MCF 10A (cell line): ENCODE measurements around the gene TNK2. TPM values are rescaled to one million over a fixed set of nuclear protein-coding genes. Genes with fewer than 3 reads are reported as not detected.

ENCODE experiments used
- BruUV-seq: library from RNA; stranded (reverse); fragments of 400-500 nt; replicated peaks from 2 replicates; lab custom pipeline; 2021; lab: Mats Ljungman, UMichigan
- CTCF ChIA-PET: fragments of 300-600 bp; sonication (Branson Sonifier 250); formaldehyde crosslinking; extraction: SDS; loops from one replicate; lab custom pipeline; 2021; ENCODE audit warnings: antibody characterized with exemption, inconsistent platforms; lab: Yijun Ruan, JAX
- POLR2A ChIA-PET: fragments of 300-600, 350-650 bp; sonication (Branson Sonifier 250); formaldehyde crosslinking; extraction: SDS; loops from one replicate; lab custom pipeline; 2020; ENCODE audit warnings: antibody characterized with exemption, inconsistent platforms; lab: Yijun Ruan, JAX
- DNase-seq: peaks from one replicate; pipeline ENCODE4 v3.0.0-alpha.2; 2018; ENCODE audit not compliant: unreplicated experiment
- H3K27ac Mint-ChIP-seq: one replicate; pipeline ENCODE4 v1.8.0; 2022; ENCODE audit warnings: mild to moderate bottlenecking, low read depth, mixed read lengths; ENCODE audit not compliant: unreplicated experiment
- H3K27me3 Mint-ChIP-seq: one replicate; pipeline ENCODE4 v1.8.0; 2022; ENCODE audit warnings: mixed read lengths; ENCODE audit not compliant: insufficient read depth, unreplicated experiment
- H3K36me3 Mint-ChIP-seq: one replicate; pipeline ENCODE4 v1.8.0; 2022; ENCODE audit warnings: mild to moderate bottlenecking, moderate library complexity, mixed read lengths; ENCODE audit not compliant: insufficient read depth, unreplicated experiment
- H3K4me1 Mint-ChIP-seq: one replicate; pipeline ENCODE4 v1.8.0; 2022; ENCODE audit warnings: mixed read lengths; ENCODE audit not compliant: insufficient read depth, unreplicated experiment
- H3K4me3 Mint-ChIP-seq: one replicate; pipeline ENCODE4 v1.8.0; 2022; ENCODE audit warnings: mild to moderate bottlenecking, moderate library complexity, mixed read lengths; ENCODE audit not compliant: unreplicated experiment
- H3K9me3 Mint-ChIP-seq: one replicate; pipeline ENCODE4 v1.8.0; 2022; ENCODE audit warnings: mixed read lengths; ENCODE audit not compliant: unreplicated experiment
- intact Hi-C: fragments of 100-400 bp; cut with micrococcal nuclease; formaldehyde crosslinking; loops from 2 replicates; pipeline ENCODE4 v1.14.1; 2022
- total RNA-seq: library from RNA; stranded (reverse); gene quantifications from 2 replicates; pipeline ENCODE4 v1.2.3, GENCODE V29; 2022
- TF ChIP-seq, protein P1 (sequence below): fragments of 200-600 bp; IDR thresholded peaks from one replicate; pipeline ENCODE4 v1.8.0; 2022; ENCODE audit warnings: antibody characterized with exemption, mild to moderate bottlenecking; ENCODE audit not compliant: unreplicated experiment

TNK2 gene
- total RNA-seq, 1 experiment from 2014 or later = 75.8 TPM

DNA sequence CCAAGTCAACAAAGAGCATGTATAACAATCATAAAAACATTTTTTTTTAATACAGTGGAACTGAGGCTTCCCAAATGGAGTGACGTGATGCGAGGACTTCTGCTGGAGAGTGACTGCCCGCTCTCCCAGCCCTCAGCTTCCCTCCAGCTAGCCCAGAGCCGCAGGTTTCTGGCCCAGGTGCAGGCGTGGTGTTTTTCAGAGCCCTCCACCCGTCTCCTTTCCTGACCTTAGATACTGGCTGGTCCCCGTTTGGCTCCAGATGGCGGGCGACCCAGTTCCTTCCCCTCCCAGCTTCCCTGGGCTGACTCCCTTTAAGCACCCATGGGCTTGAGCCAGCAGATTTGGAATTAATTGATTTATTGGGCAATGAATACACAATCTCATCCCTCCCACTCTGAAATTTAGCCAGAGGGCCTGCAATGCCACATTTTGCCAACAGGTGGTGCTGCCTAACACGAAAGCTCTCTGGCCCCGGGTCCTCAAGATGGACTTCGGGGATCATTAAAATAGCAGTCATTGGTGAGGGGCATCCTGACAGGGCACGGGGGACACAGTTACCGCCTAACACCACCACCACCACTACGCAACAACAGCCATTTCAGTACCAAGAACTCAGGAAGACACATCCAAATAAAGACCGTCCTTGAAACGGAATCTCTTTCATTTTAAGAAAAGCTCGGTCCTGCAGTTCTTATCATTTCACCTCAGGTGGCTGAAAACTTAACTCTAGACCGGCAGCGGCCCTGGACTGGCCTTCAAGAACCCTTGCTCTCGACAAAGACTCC is 49.1 kb downstream of the TNK2 start:
- Mint-ChIP-seq H3K36me3 (peaks cover 5% of the 10 kb centered on the region), H3K27ac (no peak overlapping the region), H3K27me3 (no peaks in the 10 kb centered on the region), H3K9me3 (no peaks in the 10 kb centered on the region), H3K4me3 (no peak overlapping the region), H3K4me1 (peaks cover 14% of the 10 kb centered on the region)
- intact Hi-C loops = loop anchor here (1.0 to 5.0 kb wide), 4 partner anchors 35 to 658 kb away; partner anchors contain the start of gene SMCO1
- peak; percentile 75 for DNase-seq
- no TSS peak for BruUV-seq
- TF ChIP-seq, protein P1, sequence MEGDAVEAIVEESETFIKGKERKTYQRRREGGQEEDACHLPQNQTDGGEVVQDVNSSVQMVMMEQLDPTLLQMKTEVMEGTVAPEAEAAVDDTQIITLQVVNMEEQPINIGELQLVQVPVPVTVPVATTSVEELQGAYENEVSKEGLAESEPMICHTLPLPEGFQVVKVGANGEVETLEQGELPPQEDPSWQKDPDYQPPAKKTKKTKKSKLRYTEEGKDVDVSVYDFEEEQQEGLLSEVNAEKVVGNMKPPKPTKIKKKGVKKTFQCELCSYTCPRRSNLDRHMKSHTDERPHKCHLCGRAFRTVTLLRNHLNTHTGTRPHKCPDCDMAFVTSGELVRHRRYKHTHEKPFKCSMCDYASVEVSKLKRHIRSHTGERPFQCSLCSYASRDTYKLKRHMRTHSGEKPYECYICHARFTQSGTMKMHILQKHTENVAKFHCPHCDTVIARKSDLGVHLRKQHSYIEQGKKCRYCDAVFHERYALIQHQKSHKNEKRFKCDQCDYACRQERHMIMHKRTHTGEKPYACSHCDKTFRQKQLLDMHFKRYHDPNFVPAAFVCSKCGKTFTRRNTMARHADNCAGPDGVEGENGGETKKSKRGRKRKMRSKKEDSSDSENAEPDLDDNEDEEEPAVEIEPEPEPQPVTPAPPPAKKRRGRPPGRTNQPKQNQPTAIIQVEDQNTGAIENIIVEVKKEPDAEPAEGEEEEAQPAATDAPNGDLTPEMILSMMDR = peak; percentile 92
- CTCF ChIA-PET = interaction anchor here (0.6 to 5.9 kb wide), 23 partner anchors 9 to 751 kb away, joined by 3 to 87 read pairs (median 4); no protein-coding TSS in a partner anchor
- POLR2A ChIA-PET = interaction anchor here (0.6 to 2.4 kb wide), 5 partner anchors 8 to 63 kb away, joined by 3 to 18 read pairs (median 4); no protein-coding TSS in a partner anchor

DNA sequence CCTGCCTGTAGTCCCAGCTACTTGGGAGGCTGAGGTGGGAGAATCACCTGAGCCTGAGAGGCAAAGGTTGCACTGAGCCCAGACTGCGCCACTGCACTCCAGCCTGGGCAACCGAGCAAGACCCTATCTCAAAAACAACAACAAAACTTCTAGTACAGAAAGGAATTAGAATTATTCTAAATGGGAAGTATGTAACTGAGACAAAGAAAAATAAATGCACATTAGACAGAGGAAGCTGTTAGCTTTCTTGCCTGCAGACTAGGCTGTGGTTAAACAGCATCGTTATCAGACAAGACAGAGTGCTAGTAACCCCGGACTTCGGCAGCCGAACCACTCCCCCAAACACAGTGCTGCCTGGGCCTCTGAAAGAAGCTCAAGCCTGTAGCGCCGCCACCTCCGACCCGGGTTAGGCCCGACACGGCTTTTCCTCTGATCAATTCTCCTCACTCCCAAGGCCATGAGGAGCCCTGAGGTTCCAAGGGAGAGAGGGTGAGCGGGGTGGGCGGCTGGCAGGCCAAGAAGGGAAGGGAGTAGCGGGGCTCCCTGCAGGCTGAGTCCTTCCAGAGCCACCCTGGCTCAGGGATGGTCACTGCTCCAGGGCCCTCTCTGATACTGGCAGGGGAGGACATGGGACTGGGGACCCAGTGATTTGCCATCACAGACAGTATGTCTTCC is 51.8 kb downstream of the TNK2 start:
- intact Hi-C loops = loop anchor here (5.0 kb wide), 2 partner anchors 136 to 661 kb away; partner anchors contain the start of gene SMCO1
- ChIA-PET CTCF (interaction anchor here (0.6 to 2.1 kb wide), 10 partner anchors 20 to 69 kb away, joined by 3 to 13 read pairs (median 4); no protein-coding TSS in a partner anchor), POLR2A (no interaction called here)
- BruUV-seq = no TSS peak
- peaks cover 7% of the 10 kb centered on the region for H3K4me1 Mint-ChIP-seq
- TF ChIP-seq, protein P1 = no peak
- no peak overlapping the region for H3K27ac Mint-ChIP-seq
- no peak overlapping the region for H3K4me3 Mint-ChIP-seq
- DNase-seq = no peak
- no peaks in the 10 kb centered on the region for H3K27me3 Mint-ChIP-seq
- H3K9me3 Mint-ChIP-seq = no peaks in the 10 kb centered on the region
- H3K36me3 Mint-ChIP-seq = peaks cover 5% of the 10 kb centered on the region

DNA sequence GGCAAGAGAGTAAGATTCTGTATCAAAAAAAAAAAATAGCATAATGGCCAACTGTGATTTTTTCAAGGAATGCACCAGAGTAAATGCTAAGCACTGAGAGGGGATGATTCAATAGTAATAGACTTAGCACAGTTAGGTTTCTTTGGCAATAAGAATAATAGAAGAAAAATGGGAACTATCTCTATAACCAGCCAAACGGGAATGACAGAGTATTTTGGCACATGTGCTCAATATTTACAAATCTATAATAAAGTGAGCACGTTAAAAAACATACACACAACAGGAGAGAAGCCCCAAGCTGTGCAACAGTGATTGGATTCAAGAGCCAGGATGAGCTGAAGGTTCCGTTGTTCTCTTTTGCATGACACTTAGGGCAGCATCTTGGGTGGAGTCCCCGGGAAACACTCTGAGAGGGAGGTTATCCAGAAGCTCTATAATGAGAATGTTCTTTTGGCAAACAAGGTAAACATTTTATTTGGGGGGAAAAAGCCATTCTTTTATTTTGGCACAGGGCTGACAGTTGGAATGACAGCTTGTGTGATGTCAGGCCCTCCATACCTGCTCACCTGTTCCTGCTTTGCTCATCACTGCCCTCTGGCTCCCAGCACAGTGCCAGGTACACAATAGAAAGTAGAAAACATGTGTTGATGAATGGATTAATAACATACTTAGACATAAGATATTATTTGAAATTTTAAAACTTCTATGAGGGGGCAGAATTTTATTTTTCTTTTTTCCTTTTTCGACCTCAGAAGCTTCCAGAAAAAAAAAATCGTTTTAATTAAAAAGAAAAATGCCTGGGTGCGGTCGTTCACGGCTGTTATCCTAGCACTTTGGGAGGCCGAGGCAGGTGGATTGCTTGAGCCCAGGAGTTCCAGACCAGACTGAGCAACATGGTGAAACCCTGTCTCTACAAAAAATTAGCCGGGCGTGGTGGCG is 52.6 kb downstream of the TNK2 start:
- TF ChIP-seq, protein P1 = no peak
- no TSS peak for BruUV-seq
- no peak overlapping the region for H3K27ac Mint-ChIP-seq
- ChIA-PET POLR2A (interaction anchor here (0.6 to 0.7 kb wide), 2 partner anchors 36 to 136 kb away, joined by 3 read pairs; no protein-coding TSS in a partner anchor), CTCF (interaction anchor here (0.6 to 2.1 kb wide), 9 partner anchors 21 to 148 kb away, joined by 3 to 13 read pairs (median 4); no protein-coding TSS in a partner anchor)
- H3K9me3 Mint-ChIP-seq = no peaks in the 10 kb centered on the region
- DNase-seq = peak; percentile 31
- peaks cover 7% of the 10 kb centered on the region for H3K4me1 Mint-ChIP-seq
- intact Hi-C loops = loop anchor here (5.0 kb wide), 2 partner anchors 137 to 662 kb away; partner anchors contain the start of gene SMCO1
- H3K27me3 Mint-ChIP-seq = no peaks in the 10 kb centered on the region
- peaks cover 5% of the 10 kb centered on the region for H3K36me3 Mint-ChIP-seq
- no peak overlapping the region for H3K4me3 Mint-ChIP-seq
